Neural progenitor cell (in vitro differentiated cells): ENCODE measurements around the gene INPP1. TPM values are rescaled to one million over a fixed set of nuclear protein-coding genes. Genes with fewer than 3 reads are reported as not detected.

ENCODE experiments used
- DNase-seq: peaks from one replicate; pipeline ENCODE4 v3.0.0-alpha.2; 2016; ENCODE audit warnings: low spot score
- H2AFZ ChIP-seq: fragments of 200-600 bp; sonication (generic); replicated peaks from 2 replicates; pipeline ENCODE4 v1.6.1; 2016; ENCODE audit warnings: antibody characterized with exemption
- H3F3A ChIP-seq: fragments of 200-600 bp; sonication (generic); 2 replicates; pipeline ENCODE4 v1.6.1; 2016; ENCODE audit warnings: antibody characterized with exemption, low read depth
- H3K27ac ChIP-seq: fragments of 200-600 bp; sonication (generic); 2 replicates; pipeline ENCODE4 v1.5.1; 2016; ENCODE audit warnings: mild to moderate bottlenecking
- H3K27me3 ChIP-seq: fragments of 200-600 bp; sonication (generic); 2 replicates; pipeline ENCODE4 v1.6.1; 2016; ENCODE audit warnings: mild to moderate bottlenecking, moderate library complexity
- H3K36me3 ChIP-seq: fragments of 200-600 bp; sonication (generic); 2 replicates; pipeline ENCODE4 v1.5.1; 2016
- H3K4me1 ChIP-seq: fragments of 200-600 bp; sonication (generic); 2 replicates; pipeline ENCODE4 v1.6.1; 2016; ENCODE audit warnings: mixed run types
- H3K4me2 ChIP-seq: fragments of 200-600 bp; sonication (generic); 2 replicates; pipeline ENCODE4 v1.6.1; 2016
- H3K4me3 ChIP-seq: fragments of 200-600 bp; sonication (generic); 2 replicates; pipeline ENCODE4 v1.5.1; 2016
- H3K79me2 ChIP-seq: fragments of 200-600 bp; sonication (generic); 2 replicates; pipeline ENCODE4 v1.6.1; 2016; ENCODE audit warnings: low read depth
- H3K9ac ChIP-seq: fragments of 200-600 bp; sonication (generic); 2 replicates; pipeline ENCODE4 v1.6.1; 2016
- H3K9me3 ChIP-seq: fragments of 200-600 bp; sonication (generic); 2 replicates; pipeline ENCODE4 v1.5.1; 2016; ENCODE audit warnings: low read depth
- H4K20me1 ChIP-seq: fragments of 200-600 bp; sonication (generic); 2 replicates; pipeline ENCODE4 v1.6.1; 2016; ENCODE audit warnings: low read depth
- H3K27ac Mint-ChIP-seq: 3 replicates; pipeline ENCODE4 v1.8.0; 2021; ENCODE audit warnings: mixed read lengths
- H3K27me3 Mint-ChIP-seq: 2 replicates; pipeline ENCODE4 v1.8.0; 2022; ENCODE audit warnings: low read depth, mild to moderate bottlenecking, inconsistent platforms, moderate library complexity, mixed read lengths; ENCODE audit not compliant: insufficient read depth
- H3K36me3 Mint-ChIP-seq: 3 replicates; pipeline ENCODE4 v1.8.0; 2021; ENCODE audit warnings: mixed read lengths
- H3K4me1 Mint-ChIP-seq: 3 replicates; pipeline ENCODE4 v1.8.0; 2021; ENCODE audit warnings: mixed read lengths
- H3K4me3 Mint-ChIP-seq: 3 replicates; pipeline ENCODE4 v1.8.0; 2021; ENCODE audit warnings: mild to moderate bottlenecking, moderate library complexity, mixed read lengths
- H3K9me3 Mint-ChIP-seq: 3 replicates; pipeline ENCODE4 v1.8.0; 2020; ENCODE audit warnings: mixed read lengths
- CTCF ChIP-seq: fragments of 200-600 bp; sonication (generic); IDR thresholded peaks from 2 replicates; pipeline ENCODE4 v1.5.1; 2017; ENCODE audit warnings: antibody characterized with exemption, mild to moderate bottlenecking
- EZH2 ChIP-seq: fragments of 200-600 bp; sonication (generic); IDR thresholded peaks from 2 replicates; pipeline ENCODE4 v1.6.1; 2017; ENCODE audit warnings: antibody characterized with exemption, mild to moderate bottlenecking, moderate library complexity
- EZH2phosphoT487 ChIP-seq: fragments of 200-600 bp; sonication (generic); IDR thresholded peaks from 2 replicates; pipeline ENCODE4 v1.6.1; 2017; ENCODE audit warnings: antibody characterized with exemption
- total RNA-seq: library from RNA; depleted of rRNA; stranded (reverse); fragments of >200 nt; gene quantifications from 2 replicates; pipeline ENCODE4 v1.2.3, GENCODE V29; 2015; ENCODE audit warnings: low replicate concordance

INPP1 gene
- total RNA-seq, 1 donor from 2014 or later, result 1.6 TPM

GRCh38 chr2:190378880-190379237, 35.5 kb downstream of the INPP1 start:
- H3K27ac Mint-ChIP-seq, result no peak overlapping the region

GRCh38 chr2:190379249-190379964, 36.0 kb downstream of the INPP1 start:
- no peaks in the 10 kb centered on the region for H3K4me1 ChIP-seq
- no peaks in the 10 kb centered on the region for H3K36me3 ChIP-seq
- H3K4me3 Mint-ChIP-seq, result no peak overlapping the region
- TF ChIP-seq EZH2 (no peak), EZH2phosphoT487 (no peak), CTCF (no peak)
- peak overlapping the region; percentile 10 for H2AFZ ChIP-seq
- H3K27me3 ChIP-seq, result no peaks in the 10 kb centered on the region
- no peaks in the 10 kb centered on the region for H3K9me3 Mint-ChIP-seq
- no peak for DNase-seq
- H3K27me3 Mint-ChIP-seq, result no peaks in the 10 kb centered on the region
- H3K36me3 Mint-ChIP-seq, result no peaks in the 10 kb centered on the region
- H3K27ac Mint-ChIP-seq, result no peak overlapping the region
- H3K9me3 ChIP-seq, result no peaks in the 10 kb centered on the region
- H3K4me1 Mint-ChIP-seq, result no peaks in the 10 kb centered on the region
- no peaks in the 10 kb centered on the region for H4K20me1 ChIP-seq
- H3K4me2 ChIP-seq, result no peak overlapping the region
- no peaks in the 10 kb centered on the region for H3F3A ChIP-seq
- H3K9ac ChIP-seq, result no peak overlapping the region
- no peak overlapping the region for H3K4me3 ChIP-seq
- H3K79me2 ChIP-seq, result no peaks in the 10 kb centered on the region
- no peak overlapping the region for H3K27ac ChIP-seq

More at GRCh38 chr2:190378880-190379237, 35.5 kb downstream of the INPP1 start:
- Histone ChIP-seq H3K79me2 (no peaks in the 10 kb centered on the region), H3K9ac (no peak overlapping the region), H3K9me3 (no peaks in the 10 kb centered on the region), H2AFZ (peak overlapping the region; percentile 10), H3K36me3 (no peaks in the 10 kb centered on the region), H3K4me1 (no peaks in the 10 kb centered on the region), H3F3A (no peaks in the 10 kb centered on the region), H3K27me3 (no peaks in the 10 kb centered on the region), H3K4me3 (no peak overlapping the region), H3K27ac (no peak overlapping the region), H3K4me2 (no peak overlapping the region), H4K20me1 (no peaks in the 10 kb centered on the region)
- no peak for DNase-seq
- no peak for TF ChIP-seq EZH2
- TF ChIP-seq CTCF, result no peak
- TF ChIP-seq EZH2phosphoT487, result no peak
- H3K4me3 Mint-ChIP-seq, result no peak overlapping the region
- no peaks in the 10 kb centered on the region for H3K9me3 Mint-ChIP-seq
- no peaks in the 10 kb centered on the region for H3K4me1 Mint-ChIP-seq
- H3K36me3 Mint-ChIP-seq, result no peaks in the 10 kb centered on the region
- no peaks in the 10 kb centered on the region for H3K27me3 Mint-ChIP-seq

GRCh38 chr2:190380962-190381412, 37.6 kb downstream of the INPP1 start:
- Histone ChIP-seq H3K4me2 (no peak overlapping the region), H3K79me2 (no peaks in the 10 kb centered on the region), H3K4me1 (no peaks in the 10 kb centered on the region), H3K36me3 (no peaks in the 10 kb centered on the region), H3K27ac (no peak overlapping the region), H3K9ac (no peak overlapping the region), H3K4me3 (no peak overlapping the region), H3F3A (no peaks in the 10 kb centered on the region), H4K20me1 (no peaks in the 10 kb centered on the region), H2AFZ (no peak overlapping the region), H3K27me3 (no peaks in the 10 kb centered on the region), H3K9me3 (no peaks in the 10 kb centered on the region)
- Mint-ChIP-seq H3K4me3 (no peak overlapping the region), H3K9me3 (no peaks in the 10 kb centered on the region), H3K27me3 (no peaks in the 10 kb centered on the region), H3K27ac (no peak overlapping the region), H3K4me1 (no peaks in the 10 kb centered on the region), H3K36me3 (no peaks in the 10 kb centered on the region)
- DNase-seq, result no peak
- no peak for TF ChIP-seq CTCF
- TF ChIP-seq EZH2phosphoT487, result no peak
- TF ChIP-seq EZH2, result no peak
